Keratinocyte (primary cell): ENCODE measurements around the gene NKD1. TPM values are rescaled to one million over a fixed set of nuclear protein-coding genes. Genes with fewer than 3 reads are reported as not detected.

ENCODE experiments used
- DNase-seq: peaks from one replicate; pipeline ENCODE4 v3.0.0-alpha.2; 2011; ENCODE audit warnings: low read depth, missing footprints, low spot score
- FAIRE-seq: peaks from 2 replicates; lab custom pipeline; 2011; peaks lifted over from hg19 to GRCh38; lab: Jason Lieb, UNC
- H2AFZ ChIP-seq: 2 replicates; pipeline ENCODE4 v1.6.0; 2012; ENCODE audit warnings: low read length, control low read depth, inconsistent platforms; ENCODE audit not compliant: control insufficient read depth
- H3K27ac ChIP-seq: 2 replicates; pipeline ENCODE4 v1.5.1; 2011; ENCODE audit warnings: low read length; ENCODE audit not compliant: control insufficient read depth, insufficient read depth
- H3K27me3 ChIP-seq: 3 replicates; pipeline ENCODE4 v1.6.0; 2011; ENCODE audit warnings: low read length; ENCODE audit not compliant: control insufficient read depth, insufficient read depth; ENCODE audit errors: extremely low read depth
- H3K36me3 ChIP-seq, 2 experiments: 2 replicates in 1 of 2; 3 replicates in 1 of 2; pipeline ENCODE4 v1.5.1; 2011; ENCODE audit warnings: low read length in 2 of 2, mild to moderate bottlenecking in 1 of 2; ENCODE audit not compliant: control insufficient read depth in 2 of 2, insufficient read depth in 2 of 2; ENCODE audit errors: extremely low read depth in 1 of 2
- H3K4me1 ChIP-seq: 3 replicates; pipeline ENCODE4 v1.5.1; 2011; ENCODE audit warnings: low read length; ENCODE audit not compliant: control insufficient read depth, insufficient read depth; ENCODE audit errors: extremely low read depth
- H3K4me2 ChIP-seq: 3 replicates; pipeline ENCODE4 v1.6.0; 2011; ENCODE audit warnings: low read depth, low read length; ENCODE audit not compliant: control insufficient read depth, insufficient read depth; ENCODE audit errors: extremely low read depth
- H3K4me3 ChIP-seq, 3 experiments: fragments of 200-600 bp in 1 of 3; sonication (generic) in 1 of 3; 2 replicates in 2 of 3; 3 replicates in 1 of 3; pipeline ENCODE4 v1.5.1; 2011 to 2016; ENCODE audit warnings: low read length in 3 of 3, mild to moderate bottlenecking in 3 of 3, control low read depth in 2 of 3, inconsistent platforms in 1 of 3, low read depth in 1 of 3, mixed read lengths in 1 of 3, mixed run types in 1 of 3, moderate library complexity in 1 of 3; ENCODE audit not compliant: control insufficient read depth in 2 of 3, insufficient read depth in 2 of 3; ENCODE audit errors: extremely low read depth in 1 of 3
- H3K79me2 ChIP-seq: 2 replicates; pipeline ENCODE4 v1.6.0; 2012; ENCODE audit warnings: low read length; ENCODE audit not compliant: control insufficient read depth, insufficient read depth
- H3K9ac ChIP-seq: 3 replicates; pipeline ENCODE4 v1.6.0; 2011; ENCODE audit warnings: low read length; ENCODE audit not compliant: control insufficient read depth, insufficient read depth; ENCODE audit errors: extremely low read depth
- H3K9me1 ChIP-seq: 3 replicates; pipeline ENCODE4 v1.6.0; 2011; ENCODE audit warnings: low read length; ENCODE audit not compliant: control insufficient read depth, insufficient read depth; ENCODE audit errors: extremely low read depth
- H3K9me3 ChIP-seq: 2 replicates; pipeline ENCODE4 v1.5.1; 2012; ENCODE audit warnings: low read depth, low read length; ENCODE audit not compliant: control insufficient read depth
- H4K20me1 ChIP-seq: 3 replicates; pipeline ENCODE4 v1.6.0; 2011; ENCODE audit warnings: low read length; ENCODE audit not compliant: control insufficient read depth, insufficient read depth; ENCODE audit errors: extremely low read depth
- CTCF ChIP-seq, 3 experiments: IDR thresholded peaks in 1 of 3; conservative IDR thresholded peaks in 1 of 3; optimal IDR thresholded peaks in 1 of 3; 2 replicates in 2 of 3; 3 replicates in 1 of 3; pipeline versions ENCODE3 to v1.5.1; 2011; ENCODE audit warnings: low read length in 3 of 3, mild to moderate bottlenecking in 3 of 3, moderate library complexity in 2 of 3, control low read depth in 1 of 3, inconsistent platforms in 1 of 3; ENCODE audit not compliant: insufficient read depth in 2 of 3; ENCODE audit errors: extremely low read depth in 1 of 3
- EZH2 ChIP-seq: IDR thresholded peaks from one replicate; pipeline ENCODE4 v1.6.1; 2012; ENCODE audit warnings: inconsistent platforms, mild to moderate bottlenecking, low read length, moderate library complexity
- dilution Hi-C: fragments of 300-500 bp; cut with MboI; formaldehyde crosslinking; loops from one replicate; pipeline ENCODE4 v1.7.0; 2020; ENCODE audit warnings: low sequenced_read_pairs; ENCODE audit not compliant: extremely low pct_ligation_motif_present
- polyA plus RNA-seq, 5 experiments: library from polyadenylated mRNA; depleted of rRNA in 3 of 5; stranded (reverse) in 3 of 5; stranded (forward) in 1 of 5; unstranded in 1 of 5; fragments of >200 nt; gene quantifications; 1 replicate in 1 of 5; 2 replicates in 3 of 5; 3 replicates in 1 of 5; pipeline versions ENCODE4 v1.2.1 to v1.2.3, GENCODE V29; 2011 to 2012; ENCODE audit warnings: missing spikeins in 2 of 5, low read depth in 1 of 5, low replicate concordance in 1 of 5

NKD1 gene
- polyA plus RNA-seq, 1 donor (not counting 4 experiments of a cell fraction or from before 2014, with no cell fraction given) = 0.62 TPM

- H3K9me1 ChIP-seq = no peaks in the 10 kb centered on the region
- H4K20me1 ChIP-seq = no peaks in the 10 kb centered on the region
- no peaks in the 10 kb centered on the region for H3K9me3 ChIP-seq
- peaks cover 8% of the 10 kb centered on the region for H3K4me1 ChIP-seq
- FAIRE-seq = no peak
- no peak overlapping the region for H3K9ac ChIP-seq
- no peaks in the 10 kb centered on the region for H3K36me3 ChIP-seq
- H3K4me2 ChIP-seq = no peak overlapping the region
- H3K4me3 ChIP-seq = no peak overlapping the region
- no peaks in the 10 kb centered on the region for H3K27me3 ChIP-seq
- no peak for TF ChIP-seq EZH2
- no peak for TF ChIP-seq CTCF (optimal IDR thresholded peaks at IDR 0.05 in 1 of 3, IDR thresholded peaks at IDR 0.05 in 1 of 3, conservative IDR thresholded peaks at IDR 0.05 in 1 of 3; ENCODE audit: extremely low read depth in 1 of 3, insufficient read depth in 2 of 3, low read length in 3 of 3)
- no peak overlapping the region for H3K27ac ChIP-seq
- no peaks in the 10 kb centered on the region for H3K79me2 ChIP-seq
- no peak overlapping the region for H2AFZ ChIP-seq
- no peak for DNase-seq
- dilution Hi-C loops = no loop called here
Measured at GRCh38 chr16:50607447-50607846, 59.3 kb downstream of the NKD1 start.

- FAIRE-seq = no peak
- Histone ChIP-seq H3K79me2 (no peaks in the 10 kb centered on the region), H2AFZ (no peak overlapping the region), H3K4me1 (peaks cover 3% of the 10 kb centered on the region), H3K4me3 (no peak overlapping the region), H3K4me2 (no peak overlapping the region), H3K27ac (no peak overlapping the region), H3K9me3 (no peaks in the 10 kb centered on the region), H3K9ac (no peak overlapping the region), H4K20me1 (no peaks in the 10 kb centered on the region), H3K36me3 (no peaks in the 10 kb centered on the region), H3K27me3 (no peaks in the 10 kb centered on the region), H3K9me1 (no peaks in the 10 kb centered on the region)
- dilution Hi-C loops = no loop called here
- TF ChIP-seq CTCF (optimal IDR thresholded peaks at IDR 0.05 in 1 of 3, IDR thresholded peaks at IDR 0.05 in 1 of 3, conservative IDR thresholded peaks at IDR 0.05 in 1 of 3; ENCODE audit: extremely low read depth in 1 of 3, insufficient read depth in 2 of 3, low read length in 3 of 3) = no peak
- TF ChIP-seq EZH2 = no peak
- DNase-seq = no peak
Measured at GRCh38 chr16:50607970-50608557, 59.9 kb downstream of the NKD1 start.
